Keratinocyte (primary cell): Measurements from ENCODE around the gene CREB5. TPM values are rescaled to one million over a fixed set of nuclear protein-coding genes. Genes with fewer than 3 reads are reported as not detected.

Source experiments
- DNase-seq: peaks from one replicate; pipeline ENCODE4 v3.0.0-alpha.2; 2011; ENCODE audit warnings: low read depth, missing footprints, low spot score
- FAIRE-seq: peaks from 2 replicates; lab custom pipeline; 2011; peaks lifted over from hg19 to GRCh38; lab: Jason Lieb, UNC
- H2AFZ ChIP-seq: 2 replicates; pipeline ENCODE4 v1.6.0; 2012; ENCODE audit warnings: low read length, control low read depth, inconsistent platforms; ENCODE audit not compliant: control insufficient read depth
- H3K27ac ChIP-seq: 2 replicates; pipeline ENCODE4 v1.5.1; 2011; ENCODE audit warnings: low read length; ENCODE audit not compliant: control insufficient read depth, insufficient read depth
- H3K27me3 ChIP-seq: 3 replicates; pipeline ENCODE4 v1.6.0; 2011; ENCODE audit warnings: low read length; ENCODE audit not compliant: control insufficient read depth, insufficient read depth; ENCODE audit errors: extremely low read depth
- H3K36me3 ChIP-seq, 2 experiments: 2 replicates in 1 of 2; 3 replicates in 1 of 2; pipeline ENCODE4 v1.5.1; 2011; ENCODE audit warnings: low read length in 2 of 2, mild to moderate bottlenecking in 1 of 2; ENCODE audit not compliant: control insufficient read depth in 2 of 2, insufficient read depth in 2 of 2; ENCODE audit errors: extremely low read depth in 1 of 2
- H3K4me1 ChIP-seq: 3 replicates; pipeline ENCODE4 v1.5.1; 2011; ENCODE audit warnings: low read length; ENCODE audit not compliant: control insufficient read depth, insufficient read depth; ENCODE audit errors: extremely low read depth
- H3K4me2 ChIP-seq: 3 replicates; pipeline ENCODE4 v1.6.0; 2011; ENCODE audit warnings: low read depth, low read length; ENCODE audit not compliant: control insufficient read depth, insufficient read depth; ENCODE audit errors: extremely low read depth
- H3K4me3 ChIP-seq, 3 experiments: fragments of 200-600 bp in 1 of 3; sonication (generic) in 1 of 3; 2 replicates in 2 of 3; 3 replicates in 1 of 3; pipeline ENCODE4 v1.5.1; 2011 to 2016; ENCODE audit warnings: low read length in 3 of 3, mild to moderate bottlenecking in 3 of 3, control low read depth in 2 of 3, inconsistent platforms in 1 of 3, low read depth in 1 of 3, mixed read lengths in 1 of 3, mixed run types in 1 of 3, moderate library complexity in 1 of 3; ENCODE audit not compliant: control insufficient read depth in 2 of 3, insufficient read depth in 2 of 3; ENCODE audit errors: extremely low read depth in 1 of 3
- H3K79me2 ChIP-seq: 2 replicates; pipeline ENCODE4 v1.6.0; 2012; ENCODE audit warnings: low read length; ENCODE audit not compliant: control insufficient read depth, insufficient read depth
- H3K9ac ChIP-seq: 3 replicates; pipeline ENCODE4 v1.6.0; 2011; ENCODE audit warnings: low read length; ENCODE audit not compliant: control insufficient read depth, insufficient read depth; ENCODE audit errors: extremely low read depth
- H3K9me1 ChIP-seq: 3 replicates; pipeline ENCODE4 v1.6.0; 2011; ENCODE audit warnings: low read length; ENCODE audit not compliant: control insufficient read depth, insufficient read depth; ENCODE audit errors: extremely low read depth
- H3K9me3 ChIP-seq: 2 replicates; pipeline ENCODE4 v1.5.1; 2012; ENCODE audit warnings: low read depth, low read length; ENCODE audit not compliant: control insufficient read depth
- H4K20me1 ChIP-seq: 3 replicates; pipeline ENCODE4 v1.6.0; 2011; ENCODE audit warnings: low read length; ENCODE audit not compliant: control insufficient read depth, insufficient read depth; ENCODE audit errors: extremely low read depth
- CTCF ChIP-seq, 3 experiments: IDR thresholded peaks in 1 of 3; conservative IDR thresholded peaks in 1 of 3; optimal IDR thresholded peaks in 1 of 3; 2 replicates in 2 of 3; 3 replicates in 1 of 3; pipeline versions ENCODE3 to v1.5.1; 2011; ENCODE audit warnings: low read length in 3 of 3, mild to moderate bottlenecking in 3 of 3, moderate library complexity in 2 of 3, control low read depth in 1 of 3, inconsistent platforms in 1 of 3; ENCODE audit not compliant: insufficient read depth in 2 of 3; ENCODE audit errors: extremely low read depth in 1 of 3
- EZH2 ChIP-seq: IDR thresholded peaks from one replicate; pipeline ENCODE4 v1.6.1; 2012; ENCODE audit warnings: inconsistent platforms, mild to moderate bottlenecking, low read length, moderate library complexity
- dilution Hi-C: fragments of 300-500 bp; cut with MboI; formaldehyde crosslinking; loops from one replicate; pipeline ENCODE4 v1.7.0; 2020; ENCODE audit warnings: low sequenced_read_pairs; ENCODE audit not compliant: extremely low pct_ligation_motif_present
- polyA plus RNA-seq, 5 experiments: library from polyadenylated mRNA; depleted of rRNA in 3 of 5; stranded (reverse) in 3 of 5; stranded (forward) in 1 of 5; unstranded in 1 of 5; fragments of >200 nt; gene quantifications; 1 replicate in 1 of 5; 2 replicates in 3 of 5; 3 replicates in 1 of 5; pipeline versions ENCODE4 v1.2.1 to v1.2.3, GENCODE V29; 2011 to 2012; ENCODE audit warnings: missing spikeins in 2 of 5, low read depth in 1 of 5, low replicate concordance in 1 of 5

CREB5 gene
- polyA plus RNA-seq, 1 donor (not counting 4 experiments of a cell fraction or from before 2014, with no cell fraction given), result 7.9 TPM

GRCh38 chr7:28625432-28625831 is 213.1 kb downstream of the CREB5 start:
- Histone ChIP-seq H3K9me3 (no peaks in the 10 kb centered on the region), H3K4me1 (peaks cover 6% of the 10 kb centered on the region), H2AFZ (no peak overlapping the region), H4K20me1 (no peaks in the 10 kb centered on the region), H3K27me3 (peaks cover 5% of the 10 kb centered on the region), H3K9me1 (no peaks in the 10 kb centered on the region), H3K4me3 (no peak overlapping the region), H3K9ac (no peak overlapping the region), H3K4me2 (no peak overlapping the region), H3K79me2 (no peaks in the 10 kb centered on the region), H3K36me3 (no peaks in the 10 kb centered on the region), H3K27ac (no peak overlapping the region)
- dilution Hi-C loops, result no loop called here
- FAIRE-seq (peak; percentile 52), DNase-seq (no peak)
- no peak for TF ChIP-seq EZH2
- TF ChIP-seq CTCF (optimal IDR thresholded peaks at IDR 0.05 in 1 of 3, IDR thresholded peaks at IDR 0.05 in 1 of 3, conservative IDR thresholded peaks at IDR 0.05 in 1 of 3; ENCODE audit: extremely low read depth in 1 of 3, insufficient read depth in 2 of 3, low read length in 3 of 3), result no peak

GRCh38 chr7:28626221-28626620 is 213.9 kb downstream of the CREB5 start:
- no peak overlapping the region for H3K9ac ChIP-seq
- no peak overlapping the region for H3K4me3 ChIP-seq
- peak overlapping the region; percentile 2 for H3K4me2 ChIP-seq
- no peak overlapping the region for H3K27ac ChIP-seq
- dilution Hi-C loops, result no loop called here
- DNase-seq, result no peak
- no peak for FAIRE-seq
- H3K4me1 ChIP-seq, result peaks cover 6% of the 10 kb centered on the region
- no peaks in the 10 kb centered on the region for H3K36me3 ChIP-seq
- H3K9me1 ChIP-seq, result no peaks in the 10 kb centered on the region
- H3K9me3 ChIP-seq, result no peaks in the 10 kb centered on the region
- no peak for TF ChIP-seq EZH2
- no peak for TF ChIP-seq CTCF (optimal IDR thresholded peaks at IDR 0.05 in 1 of 3, IDR thresholded peaks at IDR 0.05 in 1 of 3, conservative IDR thresholded peaks at IDR 0.05 in 1 of 3; ENCODE audit: extremely low read depth in 1 of 3, insufficient read depth in 2 of 3, low read length in 3 of 3)
- H2AFZ ChIP-seq, result no peak overlapping the region
- no peaks in the 10 kb centered on the region for H3K79me2 ChIP-seq
- H4K20me1 ChIP-seq, result no peaks in the 10 kb centered on the region
- peaks cover 5% of the 10 kb centered on the region for H3K27me3 ChIP-seq
